ENCODE results near the gene EXOSC1. TPM values are rescaled to one million over a fixed set of nuclear protein-coding genes. Genes with fewer than 3 reads are reported as not detected.

EXOSC1 gene
- total RNA-seq, 2 donors from 2014 or later, result 21.8 to 30.8 TPM

Small RNAs within 50 kb of the gene (small RNA-seq; reads per million reads assigned to genes)
- gene RF00019, result 0 reads per million in 2 donors

Other genes starting within 250 kb of the EXOSC1 start
- 10 to 100 TPM; 10.4 to 37.1 TPM for gene ARHGAP19, start 153.4 kb downstream of the EXOSC1 start, total RNA-seq
- 10 to 100 TPM; 18.0 to 20.1 TPM for gene FRAT1, start 126.7 kb downstream of the EXOSC1 start, total RNA-seq
- 10 to 100 TPM; 43.0 to 45.3 TPM for gene FRAT2, start 111.3 kb downstream of the EXOSC1 start, total RNA-seq
- gene RRP12, start 44.7 kb downstream of the EXOSC1 start, total RNA-seq, result 10 to 100 TPM; 14.9 to 38.6 TPM
- gene PGAM1, start 19.8 kb downstream of the EXOSC1 start, total RNA-seq, result 100 to 1,000 TPM; 198 to 277 TPM
- gene ZDHHC16, start 169 bp upstream of the EXOSC1 start, total RNA-seq, result 10 to 100 TPM; 30.8 to 42.4 TPM
- gene MMS19, start 52.4 kb upstream of the EXOSC1 start, total RNA-seq, result 100 to 1,000 TPM in 1 of 2 donors, 10 to 100 TPM in 1; 41.5 to 207 TPM
- 10 to 100 TPM; 10.0 to 93.8 TPM for gene UBTD1, start 52.9 kb upstream of the EXOSC1 start, total RNA-seq
- 10 to 100 TPM in 1 of 2 donors, not detected in 1; 13.9 TPM for gene ANKRD2, start 126.8 kb upstream of the EXOSC1 start, total RNA-seq
- gene HOGA1, start 138.4 kb upstream of the EXOSC1 start, total RNA-seq, result 1 to 10 TPM; 1.0 to 2.7 TPM
- 10 to 100 TPM in 1 of 2 donors, not detected in 1; 14.0 TPM for gene C10orf62, start 143.7 kb upstream of the EXOSC1 start, total RNA-seq
- 1 to 10 TPM; 4.7 to 5.5 TPM for gene MORN4, start 187.5 kb upstream of the EXOSC1 start, total RNA-seq
- 10 to 100 TPM; 12.3 to 26.2 TPM for gene PI4K2A, start 194.7 kb upstream of the EXOSC1 start, total RNA-seq
- 10 to 100 TPM; 17.0 to 28.6 TPM for gene AVPI1, start 241.2 kb upstream of the EXOSC1 start, total RNA-seq

All from prostate gland (tissue), 2 donors.